Neural crest cell (in vitro differentiated cells): ENCODE data around the gene HS6ST1. TPM values are rescaled to one million over a fixed set of nuclear protein-coding genes. Genes with fewer than 3 reads are reported as not detected.
A peak's percentile ranks its signal among the peaks of the same experiment; 100 is the strongest.
"Not testable (repeated sequence)": the region's sequence is repeated elsewhere in the genome, so short reads cannot be mapped to it uniquely, and the experiment has no call there.

Experiments
- DNase-seq: peaks from one replicate; pipeline ENCODE4 v3.0.0; 2021; ENCODE audit warnings: low read depth, mixed read lengths, low spot score
- H3K27ac Mint-ChIP-seq: one replicate; pipeline ENCODE4 v1.8.0; 2021; ENCODE audit warnings: mild to moderate bottlenecking, mixed read lengths; ENCODE audit not compliant: unreplicated experiment
- H3K27me3 Mint-ChIP-seq: 2 replicates; pipeline ENCODE4 v1.8.0; 2021; ENCODE audit warnings: low read depth, mild to moderate bottlenecking, mixed read lengths
- H3K36me3 Mint-ChIP-seq: 2 replicates; pipeline ENCODE4 v1.8.0; 2021; ENCODE audit warnings: low read depth, mild to moderate bottlenecking, mixed read lengths
- H3K4me1 Mint-ChIP-seq: 2 replicates; pipeline ENCODE4 v1.8.0; 2021; ENCODE audit warnings: mixed read lengths
- H3K4me3 Mint-ChIP-seq: one replicate; pipeline ENCODE4 v1.8.0; 2021; ENCODE audit warnings: mild to moderate bottlenecking, mixed read lengths
- H3K9me3 Mint-ChIP-seq: 2 replicates; pipeline ENCODE4 v1.8.0; 2021; ENCODE audit warnings: mixed read lengths
- total RNA-seq: library from RNA; stranded (reverse); gene quantifications from 2 replicates; pipeline ENCODE4 v1.2.1, GENCODE V29; 2021
- TF ChIP-seq, protein P1 (sequence below): fragments of 200-600 bp; sonication (generic); conservative IDR thresholded peaks from 2 replicates; pipeline ENCODE4 v1.5.0; 2021; ENCODE audit warnings: antibody characterized with exemption, mild to moderate bottlenecking

Gene HS6ST1
- total RNA-seq, 1 donor from 2014 or later: 39.8 TPM

DNA sequence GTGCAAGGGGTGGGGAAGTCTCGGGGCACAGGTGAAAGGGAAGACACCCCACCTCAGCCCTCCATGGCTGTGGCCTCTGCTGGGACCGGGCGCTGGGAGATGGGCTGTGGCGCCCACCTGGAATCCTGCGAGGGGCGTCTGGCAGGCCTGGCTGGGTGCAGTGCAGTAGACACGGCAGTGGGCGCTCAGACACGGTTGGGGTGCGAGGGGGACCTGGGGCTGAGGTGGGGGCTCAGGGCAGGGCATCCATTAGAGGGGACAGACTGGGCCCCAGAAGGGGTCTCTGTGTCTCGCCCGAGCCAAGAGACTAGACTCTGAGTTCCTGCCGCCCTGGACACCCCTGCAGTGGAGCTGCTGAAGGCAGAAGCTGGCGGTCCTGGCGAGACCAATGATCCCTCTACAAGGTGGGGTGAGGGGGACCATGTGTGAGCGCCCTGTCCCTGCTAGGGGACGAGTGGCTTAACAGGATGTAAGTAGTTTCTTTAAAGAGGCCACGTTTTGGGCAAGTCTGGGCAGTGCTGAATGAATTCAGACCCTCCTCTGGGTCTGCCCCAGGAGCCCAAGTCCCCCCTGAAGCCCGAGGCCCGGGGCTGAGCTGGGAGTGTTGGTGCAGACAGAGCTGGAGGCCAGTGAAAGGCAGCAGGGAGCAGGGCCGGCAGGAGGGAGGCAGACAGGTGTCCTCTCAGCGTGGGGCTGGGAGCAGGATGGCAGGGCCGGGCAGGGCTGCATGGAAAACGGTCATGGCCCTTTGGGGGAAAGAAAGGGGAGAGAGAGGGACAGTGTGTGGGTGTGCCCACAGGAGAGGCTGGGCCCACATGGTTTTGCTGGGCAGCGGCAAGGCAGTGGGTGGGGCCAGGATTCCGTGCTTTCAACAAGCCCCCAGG, 57.2 kb downstream of the HS6ST1 start:
- Mint-ChIP-seq H3K9me3 (no peaks in the 10 kb centered on the region), H3K27me3 (no peaks in the 10 kb centered on the region), H3K4me3 (peak overlapping the region; percentile 53), H3K36me3 (peaks cover 4% of the 10 kb centered on the region), H3K4me1 (peaks cover 23% of the 10 kb centered on the region), H3K27ac (peak overlapping the region; percentile 96)
- DNase-seq: no peak
- TF ChIP-seq, protein P1, sequence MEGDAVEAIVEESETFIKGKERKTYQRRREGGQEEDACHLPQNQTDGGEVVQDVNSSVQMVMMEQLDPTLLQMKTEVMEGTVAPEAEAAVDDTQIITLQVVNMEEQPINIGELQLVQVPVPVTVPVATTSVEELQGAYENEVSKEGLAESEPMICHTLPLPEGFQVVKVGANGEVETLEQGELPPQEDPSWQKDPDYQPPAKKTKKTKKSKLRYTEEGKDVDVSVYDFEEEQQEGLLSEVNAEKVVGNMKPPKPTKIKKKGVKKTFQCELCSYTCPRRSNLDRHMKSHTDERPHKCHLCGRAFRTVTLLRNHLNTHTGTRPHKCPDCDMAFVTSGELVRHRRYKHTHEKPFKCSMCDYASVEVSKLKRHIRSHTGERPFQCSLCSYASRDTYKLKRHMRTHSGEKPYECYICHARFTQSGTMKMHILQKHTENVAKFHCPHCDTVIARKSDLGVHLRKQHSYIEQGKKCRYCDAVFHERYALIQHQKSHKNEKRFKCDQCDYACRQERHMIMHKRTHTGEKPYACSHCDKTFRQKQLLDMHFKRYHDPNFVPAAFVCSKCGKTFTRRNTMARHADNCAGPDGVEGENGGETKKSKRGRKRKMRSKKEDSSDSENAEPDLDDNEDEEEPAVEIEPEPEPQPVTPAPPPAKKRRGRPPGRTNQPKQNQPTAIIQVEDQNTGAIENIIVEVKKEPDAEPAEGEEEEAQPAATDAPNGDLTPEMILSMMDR: no peak

DNA sequence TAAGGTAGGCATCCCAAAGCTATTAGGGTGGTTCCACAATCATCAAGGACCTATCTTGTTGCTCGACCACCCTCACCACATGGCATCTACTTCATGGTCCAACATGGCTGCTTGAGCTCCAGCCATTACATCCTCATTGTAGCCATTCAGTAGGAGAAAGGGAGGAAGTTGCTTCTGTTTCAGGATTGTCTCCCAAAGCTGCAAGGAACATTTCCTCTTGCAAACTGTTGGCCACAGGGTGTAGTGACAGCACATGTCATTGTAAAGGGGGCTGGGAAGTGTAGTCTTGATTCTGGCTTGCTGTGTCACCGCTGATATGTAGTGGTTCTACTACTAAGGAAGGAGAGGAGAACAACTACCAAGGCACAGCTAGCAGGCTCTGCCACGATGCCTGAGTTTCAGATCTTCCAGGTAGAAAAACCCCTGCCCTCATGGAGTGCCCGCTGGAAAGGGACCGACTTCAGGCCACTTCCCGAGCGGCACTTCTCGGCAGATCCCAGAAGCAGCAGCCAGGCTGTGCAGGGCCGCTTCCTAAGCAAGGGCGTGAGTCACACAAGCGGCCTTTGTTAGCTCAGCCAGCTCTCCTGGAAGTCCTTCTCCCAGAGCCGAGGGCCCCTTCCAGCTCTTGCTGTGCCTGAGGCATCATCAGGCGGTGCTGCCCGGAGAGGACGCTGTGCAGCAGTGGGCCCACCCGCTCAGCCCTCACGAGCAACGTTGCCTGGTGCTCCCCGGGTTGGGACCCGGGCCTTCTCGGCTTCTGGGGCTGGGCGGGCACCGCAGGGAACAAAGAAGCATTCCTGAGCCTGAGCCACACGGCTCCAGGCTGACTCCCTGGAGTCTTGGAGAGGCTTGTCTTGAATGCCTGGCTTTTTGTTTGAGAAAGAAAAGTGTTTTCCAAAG, 58.2 kb downstream of the HS6ST1 start:
- Mint-ChIP-seq H3K36me3 (peaks cover 4% of the 10 kb centered on the region), H3K9me3 (no peaks in the 10 kb centered on the region), H3K27me3 (no peaks in the 10 kb centered on the region), H3K4me1 (peaks cover 23% of the 10 kb centered on the region), H3K4me3 (peak overlapping the region; percentile 53), H3K27ac (peak overlapping the region; percentile 96)
- TF ChIP-seq, protein P1: no peak
- peak; percentile 65 for DNase-seq

DNA sequence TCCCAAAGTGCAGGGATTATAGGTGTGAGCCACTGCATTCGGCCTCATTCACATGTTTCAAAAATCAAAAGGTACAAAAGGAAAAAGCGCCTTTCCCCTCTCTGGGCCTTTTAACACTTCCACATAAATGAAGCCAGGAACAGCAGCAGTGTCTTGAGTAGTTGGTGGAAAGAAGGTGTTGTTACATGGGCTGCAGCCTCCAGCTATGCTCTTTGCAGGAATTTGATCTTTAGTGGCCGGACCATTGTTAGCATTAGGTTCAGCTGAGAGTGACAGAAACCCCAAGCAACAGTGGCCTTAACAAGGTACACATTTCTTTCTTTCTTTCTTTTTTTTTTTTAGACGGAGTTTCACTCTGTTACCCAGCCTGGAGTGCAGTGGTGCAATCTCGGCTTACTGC, 59.1 kb downstream of the HS6ST1 start:
- no peak overlapping the region for H3K4me3 Mint-ChIP-seq
- H3K36me3 Mint-ChIP-seq: peaks cover 4% of the 10 kb centered on the region
- DNase-seq: no peak
- H3K9me3 Mint-ChIP-seq: no peaks in the 10 kb centered on the region
- no peak overlapping the region for H3K27ac Mint-ChIP-seq
- no peaks in the 10 kb centered on the region for H3K27me3 Mint-ChIP-seq
- TF ChIP-seq, protein P1: no peak
- peaks cover 23% of the 10 kb centered on the region for H3K4me1 Mint-ChIP-seq

DNA sequence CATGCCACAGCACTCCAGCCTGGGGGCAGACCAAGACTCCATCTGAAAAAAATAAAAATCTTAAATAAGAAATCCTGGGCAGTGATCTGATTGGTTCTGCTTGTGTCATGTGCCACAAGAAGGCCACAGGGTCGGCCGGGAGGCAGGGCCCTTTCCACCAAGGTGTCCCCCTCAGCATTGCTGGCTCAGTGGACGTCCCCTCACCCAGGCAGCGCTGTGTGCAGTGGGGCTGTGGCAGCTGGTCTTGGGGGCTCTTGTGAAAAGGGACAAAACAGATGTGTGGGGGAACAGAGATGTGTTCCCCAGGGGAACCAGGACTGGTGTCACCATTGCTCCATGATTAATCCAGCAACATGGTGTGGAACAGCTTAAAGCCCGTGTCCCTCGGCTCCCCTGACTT, 60.5 kb downstream of the HS6ST1 start:
- peaks cover 4% of the 10 kb centered on the region for H3K36me3 Mint-ChIP-seq
- DNase-seq: no peak

DNA sequence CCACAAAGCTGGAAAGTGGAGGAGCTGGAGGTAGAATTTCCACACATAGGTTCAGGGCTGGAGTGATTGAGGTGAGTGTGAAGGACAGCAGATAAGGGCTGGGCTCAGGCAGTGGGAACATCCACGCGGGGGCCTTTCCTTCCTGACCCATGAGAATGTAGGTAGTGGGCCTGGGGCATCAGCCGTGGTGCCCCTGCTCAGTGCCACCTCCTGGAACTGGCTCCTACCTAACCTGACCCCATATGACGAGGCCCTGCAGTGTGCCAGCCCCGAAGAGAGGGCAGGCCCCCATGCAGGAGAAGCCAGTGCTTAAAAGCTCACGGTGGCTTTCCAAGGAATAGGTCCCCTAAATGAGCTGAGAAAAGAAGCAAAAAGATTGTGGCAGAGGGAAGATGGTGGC, 66.2 kb downstream of the HS6ST1 start:
- Mint-ChIP-seq H3K4me3 (no peak overlapping the region), H3K36me3 (no peaks in the 10 kb centered on the region), H3K27me3 (no peaks in the 10 kb centered on the region), H3K9me3 (no peaks in the 10 kb centered on the region), H3K4me1 (peaks cover 8% of the 10 kb centered on the region), H3K27ac (no peak overlapping the region)
- DNase-seq: no peak
- TF ChIP-seq, protein P1: no peak

More for the DNA sequence above, 60.5 kb downstream of the HS6ST1 start:
- TF ChIP-seq, protein P1: no peak
- Mint-ChIP-seq H3K9me3 (no peaks in the 10 kb centered on the region), H3K4me1 (peaks cover 23% of the 10 kb centered on the region), H3K27ac (no peak overlapping the region), H3K27me3 (no peaks in the 10 kb centered on the region), H3K4me3 (no peak overlapping the region)

DNA sequence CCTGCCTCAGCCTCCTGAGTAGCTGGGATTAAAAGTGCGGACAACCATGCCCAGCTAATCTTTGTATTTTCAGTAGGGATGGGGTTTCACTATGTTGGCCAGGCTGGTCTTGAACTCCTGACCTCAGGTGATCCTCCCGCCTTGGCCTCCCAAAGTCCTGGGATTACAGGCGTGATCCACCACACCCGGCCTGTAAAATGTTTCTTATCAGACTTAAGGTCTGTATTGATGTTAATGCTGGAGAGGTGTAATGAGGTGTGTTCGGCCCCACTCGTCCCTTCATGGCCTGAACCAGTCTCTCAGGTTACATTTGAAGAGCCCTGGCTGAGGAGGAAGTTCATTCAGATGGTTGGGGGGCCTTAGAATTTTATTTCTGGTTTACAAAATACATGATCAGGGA, 66.6 kb downstream of the HS6ST1 start:
- not testable (repeated sequence) for H3K27me3 Mint-ChIP-seq, H3K36me3 Mint-ChIP-seq, H3K4me3 Mint-ChIP-seq, DNase-seq, H3K9me3 Mint-ChIP-seq, H3K4me1 Mint-ChIP-seq
- peak overlapping the region; percentile 27 for H3K27ac Mint-ChIP-seq
